IPS-NIHi11 (cell line): ENCODE measurements around the gene CSNK1G3.
"Not testable (repeated sequence)": the region's sequence is repeated elsewhere in the genome, so short reads cannot be mapped to it uniquely, and the experiment has no call there.

Experiments
- DNase-seq: peaks from one replicate; pipeline ENCODE4 v3.0.0; 2012; ENCODE audit warnings: mixed read lengths, low spot score

CSNK1G3 gene

GRCh38 chr5:123561230-123561629 lies 49.3 kb downstream of the CSNK1G3 start:
- no peak for DNase-seq

GRCh38 chr5:123571927-123572326 lies 60.0 kb downstream of the CSNK1G3 start:
- no peak for DNase-seq

GRCh38 chr5:123578390-123578789 lies 66.4 kb downstream of the CSNK1G3 start:
- DNase-seq = no peak

GRCh38 chr5:123579410-123579809 lies 67.4 kb downstream of the CSNK1G3 start:
- no peak for DNase-seq

GRCh38 chr5:123582550-123583285 lies 70.7 kb downstream of the CSNK1G3 start:
- DNase-seq = peak; percentile 11

- DNase-seq = no peak
Measured at GRCh38 chr5:123585871-123586270, 73.9 kb downstream of the CSNK1G3 start.

GRCh38 chr5:123594434-123594833 lies 82.5 kb downstream of the CSNK1G3 start:
- no peak for DNase-seq

GRCh38 chr5:123597018-123597417 lies 85.0 kb downstream of the CSNK1G3 start:
- no peak for DNase-seq

- DNase-seq = no peak
Measured at GRCh38 chr5:123598028-123598689, 86.2 kb downstream of the CSNK1G3 start.

GRCh38 chr5:123599171-123599570 lies 87.2 kb downstream of the CSNK1G3 start:
- no peak for DNase-seq

GRCh38 chr5:123601610-123602009 lies 89.6 kb downstream of the CSNK1G3 start:
- no peak for DNase-seq

- DNase-seq = no peak
Measured at GRCh38 chr5:123605822-123606221, 93.8 kb downstream of the CSNK1G3 start.

GRCh38 chr5:123610209-123610608 lies 98.2 kb downstream of the CSNK1G3 start:
- no peak for DNase-seq

- peak; percentile 48 for DNase-seq
Measured at GRCh38 chr5:123610665-123611405, 98.9 kb downstream of the CSNK1G3 start.

GRCh38 chr5:123611406-123611709 lies 99.4 kb downstream of the CSNK1G3 start:
- no peak for DNase-seq

GRCh38 chr5:123617561-123617960 lies 105.6 kb downstream of the CSNK1G3 start:
- DNase-seq = no peak

- DNase-seq = no peak
Measured at GRCh38 chr5:123626051-123626450, 114.1 kb downstream of the CSNK1G3 start.

GRCh38 chr5:123628860-123629544 lies 117.0 kb downstream of the CSNK1G3 start:
- DNase-seq = no peak

GRCh38 chr5:123636006-123636405 lies 124.0 kb downstream of the CSNK1G3 start:
- DNase-seq = no peak

GRCh38 chr5:123637028-123637427 lies 125.1 kb downstream of the CSNK1G3 start:
- not testable (repeated sequence) for DNase-seq

- DNase-seq = no peak
Measured at GRCh38 chr5:123639244-123639643, 127.3 kb downstream of the CSNK1G3 start.

GRCh38 chr5:123645024-123645603 lies 133.1 kb downstream of the CSNK1G3 start:
- no peak for DNase-seq
